Activated CD8-positive, alpha-beta T cell treated with anti-CD3 and anti-CD28 coated beads for 36 hours (primary cell): Measurements from ENCODE around the gene SMPDL3B. TPM values are rescaled to one million over a fixed set of nuclear protein-coding genes. Genes with fewer than 3 reads are reported as not detected.
A peak's percentile ranks its signal among the peaks of the same experiment; 100 is the strongest.

Experiments
- ATAC-seq: fragments of 200-7000 bp; cut with Tn5 transposase; one replicate; pipeline ENCODE4 v1.10.0; 2021; ENCODE audit warnings: mild to moderate bottlenecking, moderate library complexity
- CTCF ChIA-PET: fragments of 350-600 bp; sonication (Branson Sonifier 250); formaldehyde crosslinking; loops from one replicate; lab custom pipeline; 2021; ENCODE audit warnings: antibody characterized with exemption; lab: Charles Lee
- POLR2A ChIA-PET: fragments of 350-600 bp; sonication (Branson Sonifier 250); formaldehyde crosslinking; loops from one replicate; lab custom pipeline; 2021; ENCODE audit warnings: antibody characterized with exemption; lab: Charles Lee
- DNase-seq: peaks from one replicate; pipeline ENCODE4 v3.0.0-alpha.2; 2020
- H3K27ac Mint-ChIP-seq: one replicate; pipeline ENCODE4 v1.8.0; 2021; ENCODE audit warnings: mild to moderate bottlenecking, mixed read lengths
- H3K27me3 Mint-ChIP-seq: one replicate; pipeline ENCODE4 v1.8.0; 2021; ENCODE audit warnings: mixed read lengths
- H3K36me3 Mint-ChIP-seq: one replicate; pipeline ENCODE4 v1.8.0; 2021; ENCODE audit warnings: low read depth, mixed read lengths
- H3K4me1 Mint-ChIP-seq: one replicate; pipeline ENCODE4 v1.8.0; 2021; ENCODE audit warnings: low read depth, mixed read lengths
- H3K4me3 Mint-ChIP-seq: one replicate; pipeline ENCODE4 v1.8.0; 2021; ENCODE audit warnings: mild to moderate bottlenecking, moderate library complexity, mixed read lengths
- H3K9me3 Mint-ChIP-seq: one replicate; pipeline ENCODE4 v1.8.0; 2021; ENCODE audit warnings: mixed read lengths
- CTCF ChIP-seq: fragments of 200-600 bp; IDR thresholded peaks from one replicate; pipeline ENCODE4 v1.8.0; 2022; ENCODE audit warnings: antibody characterized with exemption, mild to moderate bottlenecking
- intact Hi-C: fragments of 100-400 bp; cut with micrococcal nuclease; formaldehyde crosslinking; loops from one replicate; pipeline ENCODE4 v1.10.0; 2022
- total RNA-seq, 2 experiments: library from RNA; stranded (reverse); gene quantifications; one replicate each; pipeline ENCODE4 v1.2.3, GENCODE V29; 2021

SMPDL3B gene
- total RNA-seq, 2 experiments from 2014 or later, result 0.27 to 0.38 TPM

DNA sequence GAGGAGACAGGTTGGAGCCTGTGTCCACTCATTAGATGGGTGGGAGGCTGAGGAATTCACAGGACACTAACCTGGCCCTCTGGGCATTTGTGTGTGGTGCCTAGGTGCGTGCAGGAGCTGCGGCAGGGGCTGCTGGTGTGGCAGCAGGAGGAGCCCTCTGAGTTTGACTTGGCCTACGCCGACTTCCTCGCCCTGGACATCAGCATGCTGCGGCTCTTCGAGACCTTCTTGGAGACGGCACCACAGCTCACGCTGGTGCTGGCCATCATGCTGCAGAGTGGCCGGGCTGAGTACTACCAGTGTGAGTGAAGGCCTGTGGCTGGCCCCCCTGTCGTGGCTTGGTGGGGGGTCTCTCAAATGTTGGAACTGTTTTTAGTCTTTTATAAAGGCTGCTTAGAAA, 28.6 kb downstream of the SMPDL3B start:
- no peak overlapping the region for H3K4me3 Mint-ChIP-seq
- ChIA-PET CTCF (interaction anchor here (0.9 kb wide), 1 partner anchor 24 kb away, joined by 3 read pairs; no protein-coding TSS in a partner anchor), POLR2A (interaction anchor here (1.1 kb wide), 1 partner anchor 12 kb away, joined by 3 read pairs; no protein-coding TSS in a partner anchor)
- H3K27ac Mint-ChIP-seq, result peak overlapping the region; percentile 52
- no peak for DNase-seq
- no peak for TF ChIP-seq CTCF
- peaks cover 21% of the 10 kb centered on the region for H3K4me1 Mint-ChIP-seq
- intact Hi-C loops, result no loop called here
- H3K36me3 Mint-ChIP-seq, result peaks cover 2% of the 10 kb centered on the region
- H3K27me3 Mint-ChIP-seq, result no peaks in the 10 kb centered on the region
- H3K9me3 Mint-ChIP-seq, result no peaks in the 10 kb centered on the region
- no peak for ATAC-seq

GRCh38 chr1:27966402-27967105, 31.8 kb downstream of the SMPDL3B start:
- POLR2A ChIA-PET, result no interaction called here
- ATAC-seq, result no peak
- H3K9me3 Mint-ChIP-seq, result no peaks in the 10 kb centered on the region
- intact Hi-C loops, result no loop called here
- H3K36me3 Mint-ChIP-seq, result peaks cover 2% of the 10 kb centered on the region
- CTCF ChIA-PET, result interaction anchor here (0.8 to 1.1 kb wide), 2 partner anchors 26 to 27 kb away, joined by 3 read pairs; no protein-coding TSS in a partner anchor
- H3K27ac Mint-ChIP-seq, result no peak overlapping the region
- DNase-seq, result no peak
- no peak for TF ChIP-seq CTCF
- no peak overlapping the region for H3K4me3 Mint-ChIP-seq
- H3K4me1 Mint-ChIP-seq, result peaks cover 21% of the 10 kb centered on the region
- no peaks in the 10 kb centered on the region for H3K27me3 Mint-ChIP-seq

DNA sequence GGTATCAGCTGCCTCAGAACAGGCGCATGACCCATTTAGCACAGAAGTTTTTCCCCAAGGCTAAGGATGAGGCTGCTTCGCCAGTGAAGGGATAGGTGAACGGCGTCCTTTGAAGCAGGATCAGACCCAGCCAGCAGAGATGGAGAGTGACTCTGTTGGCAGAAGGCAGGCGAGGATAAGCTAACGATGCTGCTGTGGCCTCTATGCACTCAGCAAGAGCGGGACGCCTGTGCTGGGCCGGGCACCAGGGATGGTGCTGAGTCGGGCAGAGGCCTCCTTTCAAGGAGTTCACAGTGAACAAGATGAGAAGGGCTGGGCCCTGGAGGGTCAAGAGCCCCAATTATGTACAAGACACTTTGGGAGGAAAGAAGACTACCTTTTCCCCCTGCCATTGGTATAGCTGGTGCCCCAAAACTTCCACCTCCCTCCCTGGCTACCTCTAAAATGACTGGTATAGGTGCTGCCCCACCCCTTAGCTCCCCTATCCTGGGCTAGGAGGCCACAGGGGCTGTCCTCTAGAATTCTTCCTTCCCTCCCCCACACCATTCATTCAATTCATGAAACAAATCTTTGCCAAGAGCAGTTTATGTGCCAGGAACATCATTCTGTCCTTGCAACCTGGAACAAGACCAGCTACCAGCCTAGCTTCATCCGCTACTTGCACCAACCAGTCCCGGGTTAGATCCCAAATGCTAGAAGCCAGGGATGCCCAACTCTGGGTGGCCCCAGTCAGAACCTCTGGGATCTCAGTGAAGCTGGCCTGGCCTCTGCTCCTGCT, 32.5 kb downstream of the SMPDL3B start:
- intact Hi-C loops, result no loop called here
- Mint-ChIP-seq H3K4me1 (peaks cover 16% of the 10 kb centered on the region), H3K9me3 (no peaks in the 10 kb centered on the region), H3K27me3 (no peaks in the 10 kb centered on the region), H3K27ac (peak overlapping the region; percentile 61), H3K36me3 (peaks cover 5% of the 10 kb centered on the region), H3K4me3 (no peak overlapping the region)
- ATAC-seq (no peak), DNase-seq (no peak)
- no peak for TF ChIP-seq CTCF
- ChIA-PET POLR2A (interaction anchor here (1.0 kb wide), 1 partner anchor 8 kb away, joined by 4 read pairs; the partner anchor contains the start of gene XKR8), CTCF (interaction anchor here (1.1 kb wide), 1 partner anchor 27 kb away, joined by 3 read pairs; no protein-coding TSS in a partner anchor)

GRCh38 chr1:27967884-27968466, 33.2 kb downstream of the SMPDL3B start:
- TF ChIP-seq CTCF, result no peak
- POLR2A ChIA-PET, result interaction anchor here (1.0 kb wide), 1 partner anchor 9 kb away, joined by 4 read pairs; the partner anchor contains the start of gene XKR8
- no peak for DNase-seq
- Mint-ChIP-seq H3K4me1 (peaks cover 16% of the 10 kb centered on the region), H3K27me3 (no peaks in the 10 kb centered on the region), H3K36me3 (peaks cover 5% of the 10 kb centered on the region), H3K9me3 (no peaks in the 10 kb centered on the region), H3K4me3 (no peak overlapping the region), H3K27ac (peak overlapping the region; percentile 61)
- CTCF ChIA-PET, result no interaction called here
- ATAC-seq, result no peak
- intact Hi-C loops, result no loop called here
